H9 (cell line): ENCODE results near the gene FRK. TPM values are rescaled to one million over a fixed set of nuclear protein-coding genes. Genes with fewer than 3 reads are reported as not detected.

Source experiments
- DNase-seq: peaks from one replicate; pipeline ENCODE4 v3.0.0-alpha.2; 2017
- H2AFZ ChIP-seq: one replicate; pipeline ENCODE4 v1.6.1; 2013; ENCODE audit warnings: mild to moderate bottlenecking, low read length, control low read depth, moderate library complexity
- H2AK5ac ChIP-seq: 2 replicates; pipeline ENCODE4 v1.6.1; 2013; ENCODE audit warnings: low read length, control low read depth, mixed read lengths; ENCODE audit not compliant: insufficient read length
- H2BK120ac ChIP-seq: one replicate; pipeline ENCODE4 v1.6.1; 2013; ENCODE audit warnings: low read depth, mild to moderate bottlenecking, low read length, control low read depth, inconsistent platforms; ENCODE audit not compliant: poor library complexity, severe bottlenecking
- H2BK12ac ChIP-seq: 2 replicates; pipeline ENCODE4 v1.6.1; 2013; ENCODE audit warnings: low read length, control low read depth, mixed read lengths, low read depth; ENCODE audit not compliant: insufficient read length
- H2BK15ac ChIP-seq: 2 replicates; pipeline ENCODE4 v1.6.1; 2013; ENCODE audit warnings: low read depth, low read length, control low read depth
- H2BK20ac ChIP-seq: one replicate; pipeline ENCODE4 v1.6.1; 2013; ENCODE audit warnings: low read depth, mild to moderate bottlenecking, low read length, control low read depth, inconsistent platforms; ENCODE audit not compliant: poor library complexity, severe bottlenecking
- H2BK5ac ChIP-seq: 2 replicates; pipeline ENCODE4 v1.6.1; 2013; ENCODE audit warnings: low read length, control low read depth, mixed read lengths; ENCODE audit not compliant: insufficient read length
- H3K14ac ChIP-seq: 2 replicates; pipeline ENCODE4 v1.6.1; 2013; ENCODE audit warnings: low read length, control low read depth; ENCODE audit not compliant: insufficient read depth
- H3K18ac ChIP-seq: 2 replicates; pipeline ENCODE4 v1.6.1; 2013; ENCODE audit warnings: low read depth, mild to moderate bottlenecking, mixed read lengths, low read length, control low read depth; ENCODE audit not compliant: insufficient read length
- H3K23ac ChIP-seq: 2 replicates; pipeline ENCODE4 v1.6.1; 2013; ENCODE audit warnings: low read length, control low read depth, mixed read lengths, low read depth; ENCODE audit not compliant: insufficient read length
- H3K23me2 ChIP-seq: 2 replicates; pipeline ENCODE4 v1.6.1; 2013; ENCODE audit warnings: low read depth, mild to moderate bottlenecking, mixed read lengths, low read length, control low read depth; ENCODE audit not compliant: insufficient read length, poor library complexity, severe bottlenecking
- H3K27ac ChIP-seq: 2 replicates; pipeline ENCODE4 v1.5.1; 2013; ENCODE audit warnings: low read length, control low read depth, mixed read lengths, low read depth; ENCODE audit not compliant: insufficient read length
- H3K27me3 ChIP-seq: 2 replicates; pipeline ENCODE4 v1.6.1; 2013; ENCODE audit warnings: low read length, control low read depth, inconsistent platforms; ENCODE audit not compliant: insufficient read depth
- H3K4ac ChIP-seq: 2 replicates; pipeline ENCODE4 v1.6.1; 2013; ENCODE audit warnings: low read depth, mild to moderate bottlenecking, control low read depth, inconsistent platforms, low read length, moderate library complexity
- H3K4me1 ChIP-seq: 2 replicates; pipeline ENCODE4 v1.6.1; 2013; ENCODE audit warnings: low read length, control low read depth, inconsistent platforms; ENCODE audit not compliant: insufficient read depth
- H3K4me2 ChIP-seq: 2 replicates; pipeline ENCODE4 v1.6.1; 2013; ENCODE audit warnings: low read length, control low read depth, mixed read lengths; ENCODE audit not compliant: insufficient read length, insufficient read depth
- H3K56ac ChIP-seq: 2 replicates; pipeline ENCODE4 v1.6.1; 2013; ENCODE audit warnings: low read depth, mild to moderate bottlenecking, mixed read lengths, low read length, control low read depth; ENCODE audit not compliant: insufficient read length
- H3K79me1 ChIP-seq: 2 replicates; pipeline ENCODE4 v1.6.1; 2013; ENCODE audit warnings: low read depth, mild to moderate bottlenecking, moderate library complexity, low read length, control low read depth, inconsistent platforms; ENCODE audit not compliant: insufficient read depth, poor library complexity, severe bottlenecking
- H3K79me2 ChIP-seq: 2 replicates; pipeline ENCODE4 v1.6.1; 2013; ENCODE audit warnings: low read length, control low read depth, inconsistent platforms; ENCODE audit not compliant: insufficient read depth
- H3K9ac ChIP-seq: 2 replicates; pipeline ENCODE4 v1.6.1; 2013; ENCODE audit warnings: low read length, control low read depth, mixed read lengths; ENCODE audit not compliant: insufficient read length; ENCODE audit errors: extremely low read depth
- H3K9me3 ChIP-seq: one replicate; pipeline ENCODE4 v1.6.1; 2013; ENCODE audit warnings: low read depth, low read length, inconsistent platforms; ENCODE audit not compliant: control insufficient read depth
- H3T11ph ChIP-seq: one replicate; pipeline ENCODE4 v1.6.1; 2013; ENCODE audit warnings: mild to moderate bottlenecking, low read length, control low read depth, inconsistent platforms
- H4K20me1 ChIP-seq: one replicate; pipeline ENCODE4 v1.6.1; 2013; ENCODE audit not compliant: control insufficient read depth, insufficient read length, insufficient read depth
- H4K5ac ChIP-seq: 2 replicates; pipeline ENCODE4 v1.6.1; 2013; ENCODE audit warnings: low read depth, mild to moderate bottlenecking, mixed read lengths, low read length, control low read depth; ENCODE audit not compliant: insufficient read length
- H4K8ac ChIP-seq: replicated peaks from 2 replicates; pipeline ENCODE4 v1.6.1; 2013; ENCODE audit warnings: low read length, control low read depth, mixed read lengths, low read depth; ENCODE audit not compliant: insufficient read length
- H4K91ac ChIP-seq: 2 replicates; pipeline ENCODE4 v1.6.1; 2013; ENCODE audit warnings: low read depth, mild to moderate bottlenecking, moderate library complexity, mixed read lengths, low read length, control low read depth; ENCODE audit not compliant: insufficient read length
- H3K27ac Mint-ChIP-seq, 3 experiments: 2 replicates in 2 of 3; 3 replicates in 1 of 3; pipeline ENCODE4 v1.8.0; 2020 to 2021; ENCODE audit warnings: mixed read lengths in 3 of 3, mild to moderate bottlenecking in 1 of 3, moderate library complexity in 1 of 3
- H3K27me3 Mint-ChIP-seq: 2 replicates; pipeline ENCODE4 v1.8.0; 2021; ENCODE audit warnings: low read depth, mild to moderate bottlenecking, moderate library complexity, mixed read lengths
- H3K36me3 Mint-ChIP-seq, 3 experiments: 2 replicates in 2 of 3; 3 replicates in 1 of 3; pipeline ENCODE4 v1.8.0; 2020 to 2021; ENCODE audit warnings: low read depth in 3 of 3, mixed read lengths in 3 of 3; ENCODE audit not compliant: insufficient read depth in 1 of 3
- H3K4me1 Mint-ChIP-seq, 2 experiments: 2 replicates each; pipeline ENCODE4 v1.8.0; 2020; ENCODE audit warnings: mixed read lengths in 2 of 2
- H3K4me3 Mint-ChIP-seq, 2 experiments: 2 replicates in 1 of 2; 3 replicates in 1 of 2; pipeline ENCODE4 v1.8.0; 2020 to 2021; ENCODE audit warnings: mild to moderate bottlenecking in 2 of 2, mixed read lengths in 2 of 2, moderate library complexity in 1 of 2
- H3K9me3 Mint-ChIP-seq, 2 experiments: 2 replicates in 1 of 2; 3 replicates in 1 of 2; pipeline ENCODE4 v1.8.0; 2020; ENCODE audit warnings: mild to moderate bottlenecking in 2 of 2, mixed read lengths in 2 of 2, moderate library complexity in 1 of 2
- CTCF ChIP-seq: fragments of 200-600 bp; sonication (generic); conservative IDR thresholded peaks from 3 replicates; pipeline ENCODE4 v1.8.0; 2021; ENCODE audit warnings: antibody characterized with exemption, mild to moderate bottlenecking
- WGBS: extraction: QIAGEN DNeasy Blood & Tissue Kit; methylation state at CpG from one replicate; pipeline ENCODE4 v1.1.7; 2013; ENCODE audit warnings: missing lambda C conversion rate, low lambda C conversion rate, mixed read lengths; ENCODE audit not compliant: insufficient read length; ENCODE audit errors: extremely low coverage; 5-methylcytosine and 5-hydroxymethylcytosine counted together
- total RNA-seq: library from RNA; stranded (reverse); gene quantifications from 2 replicates; pipeline ENCODE4 v1.2.1, GENCODE V29; 2021

The FRK gene
- total RNA-seq, 1 experiment from 2014 or later, result 0.15 TPM

GRCh38 chr6:115984809-115985208 lies 75.9 kb downstream of the FRK start:
- no peak overlapping the region for H3T11ph ChIP-seq
- Mint-ChIP-seq H3K4me3 (no peak overlapping the region), H3K36me3 (no peaks in the 10 kb centered on the region), H3K27me3 (no peaks in the 10 kb centered on the region), H3K27ac (no peak overlapping the region), H3K9me3 (no peaks in the 10 kb centered on the region), H3K4me1 (0 out of 4 replicates have a peak, but pooled peaks cover 0 to 2% of the 10 kb centered on the region in 2 experiments)
- no peak overlapping the region for H2BK12ac ChIP-seq
- H4K8ac ChIP-seq, result no peak overlapping the region
- H2BK15ac ChIP-seq, result no peak overlapping the region
- TF ChIP-seq CTCF, result no peak
- no peak overlapping the region for H2BK5ac ChIP-seq
- no peaks in the 10 kb centered on the region for H3K9me3 ChIP-seq
- H3K4me2 ChIP-seq, result no peak overlapping the region
- H3K27me3 ChIP-seq, result no peaks in the 10 kb centered on the region
- no peak overlapping the region for H3K23ac ChIP-seq
- H3K9ac ChIP-seq, result no peak overlapping the region
- H2AFZ ChIP-seq, result no peak overlapping the region
- WGBS, result no CpG with 5 or more reads among the region's 2 CpGs
- H2BK120ac ChIP-seq, result no peak overlapping the region
- H4K91ac ChIP-seq, result no peak overlapping the region
- H4K5ac ChIP-seq, result no peak overlapping the region
- no peak overlapping the region for H3K4ac ChIP-seq
- no peaks in the 10 kb centered on the region for H3K79me2 ChIP-seq
- H3K79me1 ChIP-seq, result no peaks in the 10 kb centered on the region
- no peak overlapping the region for H3K27ac ChIP-seq
- no peaks in the 10 kb centered on the region for H3K23me2 ChIP-seq
- no peak for DNase-seq
- no peaks in the 10 kb centered on the region for H3K4me1 ChIP-seq
- no peak overlapping the region for H3K18ac ChIP-seq
- H2AK5ac ChIP-seq, result no peak overlapping the region
- H2BK20ac ChIP-seq, result no peak overlapping the region
- H3K56ac ChIP-seq, result no peak overlapping the region
- no peak overlapping the region for H3K14ac ChIP-seq
- no peaks in the 10 kb centered on the region for H4K20me1 ChIP-seq
